GM20000 (cell line): ENCODE measurements around the gene PAM.

Source experiments
- DNase-seq: peaks from one replicate; pipeline ENCODE4 v3.0.0; 2012; ENCODE audit warnings: low spot score
- CTCF ChIP-seq: IDR thresholded peaks from 2 replicates; pipeline ENCODE4 v1.5.1; 2012; ENCODE audit warnings: mild to moderate bottlenecking, control low read depth; ENCODE audit errors: extremely low read depth, missing control alignments

The PAM gene

DNA sequence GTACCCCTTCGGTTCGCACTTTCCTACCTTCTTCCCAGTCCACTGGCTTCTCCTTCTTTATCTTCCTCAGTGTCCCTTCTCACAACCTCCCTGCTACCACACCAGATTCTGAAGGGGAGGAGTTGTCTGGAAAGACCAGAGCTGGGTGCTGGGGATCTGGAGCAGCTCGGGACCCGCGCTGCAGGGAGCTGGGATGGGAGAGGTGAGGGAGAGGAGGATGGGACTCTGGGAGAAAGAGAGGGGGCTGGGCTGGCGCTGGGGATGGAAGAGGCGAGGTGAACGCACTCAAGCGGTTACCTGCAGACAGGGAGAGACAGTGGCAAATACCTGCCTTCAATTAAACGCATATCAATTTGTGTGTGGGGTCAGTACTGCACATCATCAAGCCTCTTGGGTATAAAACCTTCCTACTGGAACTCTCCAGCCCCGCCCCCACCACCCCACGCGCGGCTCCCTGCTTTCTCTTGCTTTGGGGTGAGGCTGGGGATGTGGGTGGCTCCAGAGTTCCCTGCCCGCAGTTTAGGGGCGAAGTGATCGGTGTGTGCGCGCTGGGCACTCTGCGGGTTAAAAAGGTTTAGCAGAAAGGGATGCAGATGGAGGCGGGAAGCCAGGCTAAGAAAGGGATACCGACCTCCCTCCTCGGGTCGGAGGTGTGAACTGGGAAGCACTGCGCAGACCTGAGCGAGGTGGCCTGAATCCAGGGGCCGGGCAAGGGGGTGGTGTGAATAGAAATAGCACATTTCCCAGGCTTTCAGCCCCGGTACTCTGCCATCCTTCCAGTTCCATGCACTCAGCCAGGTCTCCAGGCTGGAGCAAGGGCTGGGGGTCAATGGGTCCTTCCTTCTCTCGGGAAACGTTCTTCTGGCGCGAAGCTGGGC is 977 bp upstream of the PAM start:
- peak; percentile 37 for DNase-seq
- TF ChIP-seq CTCF, result no peak

DNA sequence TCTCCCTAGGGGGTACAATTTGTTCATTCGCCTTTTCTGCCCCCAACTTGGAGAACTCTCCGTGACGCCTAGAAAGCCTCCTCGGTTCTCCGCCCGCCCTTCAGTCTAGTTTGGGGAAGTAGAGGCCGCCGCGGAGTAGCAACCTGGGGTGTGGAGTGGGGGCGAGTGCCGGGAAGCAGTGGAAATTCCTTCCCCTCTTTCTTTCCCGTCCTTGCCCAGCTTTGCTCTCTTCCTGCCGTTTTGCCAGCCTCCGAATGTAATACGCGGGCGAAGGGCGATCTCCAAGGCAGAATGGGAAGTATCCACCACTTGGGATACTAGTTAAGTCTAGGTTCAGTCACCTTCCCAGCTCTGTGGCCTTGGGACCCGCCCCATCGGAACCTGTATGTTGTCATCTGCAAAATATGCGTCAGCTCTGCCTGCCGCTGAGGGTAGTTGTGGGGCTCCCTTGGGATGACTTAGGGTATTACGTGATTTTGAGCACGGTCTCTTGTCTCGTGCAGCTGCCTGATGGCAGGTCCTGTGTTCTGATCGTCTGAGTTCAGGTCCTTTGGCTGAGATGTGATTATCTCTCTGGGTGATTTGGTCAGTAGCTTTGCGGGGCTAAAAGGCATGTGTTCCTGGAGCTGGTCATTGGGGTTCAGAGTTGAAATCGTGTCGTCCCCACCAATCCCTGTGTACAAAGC is 724 bp downstream of the PAM start:
- peak; percentile 78 for DNase-seq
- TF ChIP-seq CTCF, result no peak

DNA sequence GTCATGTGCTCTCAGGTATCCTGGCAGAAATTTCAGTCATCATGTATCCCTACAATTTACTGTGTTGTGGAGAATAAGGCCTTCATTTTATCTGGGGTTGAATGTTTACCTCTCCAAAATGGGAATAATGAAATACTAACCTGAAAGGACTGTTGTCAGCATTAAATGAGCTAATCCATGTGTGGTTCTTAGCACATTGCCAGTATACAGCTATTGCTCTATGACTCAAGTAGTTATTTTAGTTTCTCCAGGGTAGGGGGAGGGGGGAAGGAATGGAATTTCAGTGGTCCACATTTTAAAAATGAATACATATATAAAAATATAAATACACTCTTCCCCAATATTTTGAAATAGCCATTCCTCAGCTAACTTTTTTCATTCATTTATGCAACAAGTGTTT is 3.5 kb downstream of the PAM start:
- TF ChIP-seq CTCF, result no peak
- DNase-seq, result no peak

GRCh38 chr5:102759289-102759688 is 4.2 kb downstream of the PAM start:
- no peak for TF ChIP-seq CTCF
- no peak for DNase-seq

- no peak for TF ChIP-seq CTCF
- DNase-seq, result no peak
Measured at GRCh38 chr5:102759700-102760099, 4.6 kb downstream of the PAM start.

DNA sequence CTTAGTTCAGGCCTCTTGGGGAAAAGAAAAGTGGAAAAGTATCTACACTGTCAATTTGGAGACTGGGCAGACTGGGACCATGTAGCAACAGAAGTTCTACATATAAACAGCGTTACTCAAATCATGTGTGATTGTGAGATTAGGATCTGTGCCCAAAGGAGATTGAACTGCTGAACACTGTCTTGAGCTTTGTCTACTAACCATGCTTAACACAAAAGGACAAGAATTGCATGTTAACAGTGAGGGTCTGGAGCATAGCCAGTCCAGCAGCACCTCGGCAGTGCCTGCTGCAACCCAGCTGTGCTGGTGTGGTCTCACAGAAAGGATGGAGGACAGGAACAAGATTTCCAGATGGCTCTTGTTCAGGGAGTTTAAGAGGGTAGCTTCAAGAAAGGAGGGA is 5.7 kb downstream of the PAM start:
- DNase-seq, result no peak
- TF ChIP-seq CTCF, result no peak

DNA sequence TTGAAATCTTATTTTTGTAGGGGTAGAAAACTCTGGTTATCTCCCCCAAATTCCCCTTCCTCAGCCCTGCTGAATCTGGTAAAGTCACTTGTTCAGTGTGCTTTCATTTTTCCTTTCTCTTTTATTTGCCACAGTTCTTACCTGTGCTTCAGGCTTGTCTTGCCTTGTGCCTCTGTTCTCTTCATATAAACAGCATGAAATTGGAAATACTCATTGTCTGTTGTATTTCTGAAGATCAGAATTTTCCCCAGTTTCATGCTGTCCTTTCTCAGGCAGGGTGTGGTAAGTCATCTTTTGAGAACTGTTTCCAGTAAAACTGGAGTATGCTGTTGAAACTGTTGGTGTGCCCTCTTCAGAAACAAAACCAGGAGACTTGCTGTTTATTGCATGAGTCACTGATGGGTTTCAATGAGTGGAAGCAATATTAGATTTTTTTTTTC is 7.0 kb downstream of the PAM start:
- DNase-seq, result peak; percentile 41

More for the DNA sequence above, 7.0 kb downstream of the PAM start:
- TF ChIP-seq CTCF, result no peak
